ENCODE data around the gene ATF6. TPM values are rescaled to one million over a fixed set of nuclear protein-coding genes. Genes with fewer than 3 reads are reported as not detected.

ATF6 gene
- total RNA-seq, 1 experiment from 2014 or later: 20.9 TPM

DNA sequence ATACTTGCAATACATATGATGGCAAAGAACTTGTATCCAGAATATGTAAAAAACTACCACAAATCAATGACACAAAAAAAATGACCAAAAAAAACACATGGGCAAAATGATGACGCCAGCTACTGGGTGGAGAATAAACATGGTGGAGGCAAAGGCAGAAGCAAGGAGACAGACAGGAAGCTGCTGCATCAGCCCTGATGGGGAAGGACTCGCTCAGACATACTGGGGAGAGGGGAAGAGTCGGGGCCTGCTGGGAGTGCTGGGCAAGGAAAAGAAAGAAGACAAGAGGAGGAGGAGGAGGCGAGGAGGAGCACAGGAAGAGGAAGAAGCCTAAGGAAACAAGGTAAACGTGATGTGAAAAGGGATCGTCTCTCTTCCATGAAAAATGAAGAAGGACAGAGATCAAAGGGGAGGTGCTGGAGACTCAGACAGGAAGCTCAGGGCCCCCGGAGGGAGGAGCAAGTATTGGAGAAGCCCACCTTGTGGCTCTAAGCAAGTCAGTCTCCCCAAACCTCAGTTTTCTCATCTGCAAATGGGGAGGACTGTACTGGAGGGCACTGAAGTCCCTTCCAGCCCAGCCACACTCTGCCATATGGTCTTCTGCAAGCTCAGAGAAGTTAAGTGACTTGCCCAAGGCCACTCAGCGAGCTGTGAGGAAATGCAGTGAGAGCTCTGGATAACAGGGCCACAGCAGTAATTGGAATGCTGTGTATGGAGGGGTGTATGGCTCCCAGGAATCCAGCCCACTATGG, 233.4 kb downstream of the ATF6 start:
- no peaks in the 10 kb centered on the region for H3K4me1 ChIP-seq (ENCODE audit: control insufficient read depth in 1 of 2, insufficient read depth in 2 of 2, low read length in 2 of 2)
- TF ChIP-seq TCF7L2 (IDR thresholded peaks at IDR 0.05; ENCODE audit: borderline replicate concordance, extremely low read depth, insufficient read depth, insufficient read length) (no peak), SP1 (IDR thresholded peaks at IDR 0.05; ENCODE audit: low read depth) (no peak), YY1 (IDR thresholded peaks at IDR 0.05; ENCODE audit: extremely low read depth, insufficient replicate concordance, low read depth, low read length) (no peak), EGR1 (IDR thresholded peaks at IDR 0.05; ENCODE audit: low read depth) (no peak), EZH2 (IDR thresholded peaks at IDR 0.05) (no peak), JUND (IDR thresholded peaks at IDR 0.05) (no peak), ZFX (IDR thresholded peaks at IDR 0.05) (no peak), ZNF274 (IDR thresholded peaks at IDR 0.05; ENCODE audit: low read depth, low read length) (no peak), EZH2phosphoT487 (IDR thresholded peaks at IDR 0.05; ENCODE audit: borderline replicate concordance) (no peak), SIN3A (IDR thresholded peaks at IDR 0.05; ENCODE audit: low read depth) (no peak), CTCF (IDR thresholded peaks at IDR 0.05 in 2 of 3, conservative IDR thresholded peaks at IDR 0.05 in 1 of 3; ENCODE audit: borderline replicate concordance in 1 of 3, insufficient read depth in 1 of 3, low read depth in 2 of 3, low read length in 2 of 3) (no peak), SRF (IDR thresholded peaks at IDR 0.05; ENCODE audit: low read depth) (no peak), REST (IDR thresholded peaks at IDR 0.05; ENCODE audit: low read depth) (no peak), RAD21 (IDR thresholded peaks at IDR 0.05; ENCODE audit: low read depth) (no peak), CBX3 (IDR thresholded peaks at IDR 0.05; ENCODE audit: low read depth) (no peak), POLR2A (IDR thresholded peaks at IDR 0.05; ENCODE audit: borderline replicate concordance, extremely low read depth, insufficient read depth, insufficient read length) (no peak)
- TF ChIP-seq, protein P1, sequence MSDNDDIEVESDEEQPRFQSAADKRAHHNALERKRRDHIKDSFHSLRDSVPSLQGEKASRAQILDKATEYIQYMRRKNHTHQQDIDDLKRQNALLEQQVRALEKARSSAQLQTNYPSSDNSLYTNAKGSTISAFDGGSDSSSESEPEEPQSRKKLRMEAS (IDR thresholded peaks at IDR 0.05): no peak
- no peak for ATAC-seq
- H3K36me3 ChIP-seq (ENCODE audit: control insufficient read depth in 1 of 2, insufficient read depth in 2 of 2, low read length in 2 of 2): no peaks in the 10 kb centered on the region
- no peaks in the 10 kb centered on the region for H4K20me1 ChIP-seq (ENCODE audit: insufficient read depth)
- BruUV-seq (replicated peaks): no TSS peak
- no peaks in the 10 kb centered on the region for H3K9me3 ChIP-seq (ENCODE audit: control insufficient read depth in 1 of 2, insufficient read depth in 1 of 2, low read depth in 1 of 2, low read length in 2 of 2)
- no peak overlapping the region for H3K4me2 ChIP-seq (ENCODE audit: low read length)
- intact Hi-C loops (cut with micrococcal nuclease): no loop called here
- no peak overlapping the region for H2AFZ ChIP-seq (ENCODE audit: low read depth, low read length, poor library complexity, severe bottlenecking)
- ChIA-PET CTCF (no interaction called here), RAD21 (ENCODE audit: low non-redundant PET in 1 of 2, low total read pairs in 2 of 2, uncharacterized antibody in 2 of 2, unreplicated experiment in 2 of 2) (no interaction called here), POLR2A (no interaction called here)
- H3K9ac ChIP-seq (ENCODE audit: low read length): no peak overlapping the region
- H3K27me3 ChIP-seq (ENCODE audit: insufficient read depth, low read length): no peaks in the 10 kb centered on the region
- H3K4me3 ChIP-seq (replicated peaks in 1 of 2; ENCODE audit: low read depth in 1 of 2, low read length in 2 of 2): no peak overlapping the region
- no peaks in the 10 kb centered on the region for H3K79me2 ChIP-seq (ENCODE audit: insufficient read depth, low read length)
- no peak for DNase-seq (ENCODE audit: low read depth, low spot score)
- no peaks in the 10 kb centered on the region for H3K9me2 ChIP-seq (ENCODE audit: insufficient read depth)
- no peak overlapping the region for H3K27ac ChIP-seq (ENCODE audit: low read depth, low read length)

Data from HCT116 (cell line).